ENCODE results near the gene MDFI. TPM values are rescaled to one million over a fixed set of nuclear protein-coding genes. Genes with fewer than 3 reads are reported as not detected.

Gene MDFI
- total RNA-seq, 1 experiment from 2014 or later = not detected

GRCh38 chr6:41634657-41635056 lies 3.6 kb upstream of the MDFI start:
- DNase-seq (ENCODE audit: low spot score) = no peak

DNA sequence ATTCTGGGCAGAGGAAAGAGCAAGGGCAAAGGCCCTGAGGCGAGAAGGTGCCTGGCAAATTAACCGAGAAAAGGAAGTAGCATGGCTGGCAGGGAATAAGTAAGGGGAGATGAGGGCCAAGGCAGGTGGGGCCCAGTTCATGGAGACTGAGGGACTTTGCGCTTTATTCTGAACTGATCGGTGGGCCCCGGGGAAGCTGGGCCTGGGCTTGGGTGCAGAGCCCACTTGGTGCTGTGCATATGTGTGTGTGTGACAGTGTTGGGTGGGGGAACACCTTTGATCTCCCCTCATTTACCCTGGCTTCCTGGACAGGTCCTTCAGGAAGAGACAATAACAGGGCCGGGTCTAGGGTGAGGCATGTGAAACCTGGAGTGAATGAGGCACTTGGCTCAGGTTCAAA lies 2.9 kb upstream of the MDFI start:
- DNase-seq (ENCODE audit: low spot score) = no peak

DNA sequence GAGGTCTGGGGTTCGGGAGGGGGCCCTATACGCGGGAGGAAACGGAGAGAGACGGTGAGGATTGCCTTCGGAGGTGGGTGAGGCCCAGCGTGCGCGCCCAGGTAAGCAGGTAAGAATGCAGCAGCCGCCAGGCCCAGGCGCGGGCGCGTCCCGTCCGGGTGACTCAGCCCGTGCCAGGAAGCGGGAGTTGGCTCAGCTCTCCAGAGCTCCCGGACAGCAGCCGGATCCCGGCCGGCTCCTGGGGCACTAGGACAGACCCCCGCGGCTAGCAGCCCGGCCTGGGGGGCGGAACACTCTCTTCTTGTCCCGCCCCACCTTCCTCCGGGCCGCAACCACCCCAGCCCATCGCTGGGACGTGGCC lies 1.5 kb upstream of the MDFI start:
- peak; percentile 38 for DNase-seq (ENCODE audit: low spot score)

DNA sequence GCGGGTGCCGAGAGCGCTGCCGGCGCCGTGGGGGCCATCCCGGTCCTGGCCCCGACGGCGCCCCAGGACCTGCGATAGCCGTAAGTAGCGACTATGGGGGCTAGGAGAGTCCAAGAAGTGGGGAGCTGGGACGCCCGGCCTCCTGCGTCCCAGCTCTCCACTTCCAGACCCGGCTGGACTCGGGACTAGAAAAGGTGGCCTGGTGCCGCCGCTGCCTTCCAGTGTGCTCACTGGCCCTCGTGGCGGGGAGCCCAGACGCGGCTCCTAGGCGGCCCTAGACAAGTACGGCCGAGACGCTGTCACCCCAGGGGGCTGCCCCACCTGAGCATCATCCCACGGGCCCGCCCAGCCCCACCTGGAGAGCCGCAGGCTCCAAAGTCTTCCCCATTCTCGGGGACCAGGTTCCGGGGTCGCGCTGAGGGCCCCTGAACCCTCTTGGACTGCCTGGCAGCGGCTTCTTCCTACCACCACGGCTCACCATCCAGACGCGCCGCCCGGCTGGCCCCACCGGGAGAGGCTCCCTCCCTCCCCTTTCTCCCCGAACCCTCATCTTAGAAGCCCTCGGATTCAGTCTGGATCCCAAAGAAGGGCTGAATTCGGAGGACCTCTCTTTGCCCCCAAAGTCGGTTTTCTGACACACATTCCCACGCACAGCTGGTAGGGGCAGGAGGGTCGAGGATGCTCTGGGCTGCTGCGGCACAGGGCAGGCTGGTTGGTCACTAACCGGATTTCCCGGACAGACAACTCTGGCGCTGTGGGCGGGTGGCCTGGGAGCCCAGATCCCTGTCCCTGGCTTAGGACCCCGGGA lies 870 bp upstream of the MDFI start:
- DNase-seq (ENCODE audit: low spot score) = no peak

DNA sequence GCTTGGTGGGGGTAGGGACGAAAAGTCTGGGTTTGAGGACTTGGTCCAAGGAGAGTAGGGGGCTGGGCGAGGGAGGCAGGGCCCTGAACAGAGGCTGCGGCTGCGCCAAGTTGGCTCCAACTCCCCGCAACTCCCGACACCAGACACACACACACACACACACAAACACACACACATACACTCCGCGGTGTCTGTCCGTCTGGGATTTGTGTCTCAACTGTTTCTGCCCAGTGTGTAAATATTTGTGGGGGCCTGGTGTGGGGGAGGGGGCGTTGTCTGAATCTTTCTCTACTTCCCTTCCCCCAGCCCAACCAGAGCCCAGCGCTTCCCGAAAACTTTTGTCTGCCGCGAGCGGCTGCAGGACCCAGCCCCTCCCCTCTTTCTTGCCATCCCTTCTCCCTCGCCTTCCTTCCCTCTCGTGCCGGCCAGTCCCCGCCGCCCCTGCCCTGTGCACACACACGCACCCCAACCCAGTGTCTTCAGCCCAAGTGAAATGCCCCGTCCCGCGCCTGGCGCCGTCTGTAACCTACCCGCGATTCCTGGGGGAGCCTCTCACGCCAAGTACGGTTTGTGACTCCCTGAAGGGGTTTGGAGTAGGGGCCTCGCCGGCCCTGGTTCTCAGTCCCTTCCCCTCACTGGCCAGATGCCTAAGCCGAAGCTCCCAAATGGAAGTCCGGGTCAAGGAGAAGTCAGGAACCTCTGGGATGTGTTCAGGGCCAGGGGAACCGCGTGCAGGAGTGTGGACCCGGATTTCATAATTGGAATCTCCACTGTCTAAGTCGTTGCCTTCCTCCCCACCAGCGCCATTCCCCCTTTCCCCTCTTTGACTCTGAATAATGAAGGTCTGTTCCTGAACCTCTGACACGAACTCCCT lies 904 bp downstream of the MDFI start:
- no peak for DNase-seq (ENCODE audit: low spot score)

- no peak for DNase-seq (ENCODE audit: low spot score)
Observed at GRCh38 chr6:41639809-41640371, 1.6 kb downstream of the MDFI start.

- DNase-seq (ENCODE audit: low spot score) = no peak
Observed at GRCh38 chr6:41640426-41640825, 2.2 kb downstream of the MDFI start.

DNA sequence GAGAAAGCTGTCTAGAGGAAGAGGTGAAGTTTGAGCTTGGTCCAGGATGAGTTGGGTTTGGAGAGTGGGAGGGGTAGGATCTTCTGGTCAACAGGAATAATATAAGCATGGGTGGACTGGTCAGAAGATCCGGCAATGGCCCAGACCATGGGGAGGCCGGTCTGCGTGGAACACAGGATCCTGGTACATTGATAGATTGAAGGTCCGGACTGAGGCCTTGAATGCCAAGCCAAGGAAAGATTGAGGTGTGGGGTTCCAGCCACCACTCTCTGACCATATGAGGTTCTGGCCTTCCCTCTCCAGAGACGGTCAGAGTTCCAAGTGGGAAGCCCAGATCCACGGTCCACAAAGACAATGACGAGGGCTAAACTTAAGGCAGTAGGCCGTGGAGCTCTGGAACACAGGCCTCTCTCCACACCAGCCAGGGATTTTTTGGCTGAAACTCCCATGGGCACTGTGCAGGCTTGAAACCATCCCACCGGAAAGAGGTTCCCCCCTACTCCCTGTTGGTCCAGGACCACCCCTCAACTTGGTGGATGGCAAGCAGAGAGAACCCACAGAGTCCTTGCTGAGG lies 3.2 kb downstream of the MDFI start:
- DNase-seq (ENCODE audit: low spot score) = no peak

GRCh38 chr6:41642090-41642959 lies 4.1 kb downstream of the MDFI start:
- DNase-seq (ENCODE audit: low spot score) = no peak

DNA sequence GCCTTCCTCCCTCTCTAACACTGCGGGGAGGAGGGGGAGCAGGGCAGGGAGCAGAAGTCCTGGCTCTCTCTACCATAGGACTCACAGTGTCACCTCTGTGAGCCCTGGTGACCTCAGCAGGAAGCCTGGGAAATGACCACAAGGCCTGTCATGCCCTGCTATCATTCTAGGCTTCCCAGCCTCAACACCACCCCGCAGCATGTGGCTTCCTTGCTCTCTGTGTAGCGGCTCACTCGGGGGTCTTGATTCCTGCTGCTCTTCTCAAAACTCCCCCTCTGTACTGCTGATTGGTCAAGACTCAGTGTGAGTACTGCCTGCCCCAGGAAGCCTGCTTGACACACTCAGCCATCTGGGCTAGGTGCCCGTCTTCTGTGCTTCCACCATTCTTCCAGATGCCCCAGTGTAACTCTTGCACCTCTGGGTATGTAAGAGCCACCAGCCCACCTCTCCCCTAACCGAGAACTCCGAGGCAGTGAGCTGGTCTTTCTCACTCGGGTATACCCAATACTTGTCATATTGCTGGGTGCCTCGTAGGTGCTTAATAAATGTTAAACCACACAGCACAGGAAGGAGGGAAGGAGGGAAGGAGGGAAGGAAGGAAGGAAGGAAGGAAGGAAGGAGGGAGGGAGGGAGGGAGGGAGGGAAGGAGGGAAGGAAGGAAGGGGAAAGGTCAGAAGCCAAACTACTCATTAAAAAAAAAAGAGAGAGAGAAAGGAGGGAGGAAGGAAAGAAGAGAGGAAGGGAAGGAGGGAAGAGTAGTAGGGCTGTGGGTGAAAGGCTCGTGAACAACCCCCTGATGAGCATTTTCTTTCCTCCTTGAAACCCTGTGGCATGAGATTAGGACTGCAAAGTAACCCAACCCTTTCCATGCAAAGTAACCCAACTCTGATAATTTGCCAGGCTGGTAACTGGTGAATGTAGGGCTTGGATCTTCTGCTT lies 5.0 kb downstream of the MDFI start:
- DNase-seq (ENCODE audit: low spot score) = no peak

- DNase-seq (ENCODE audit: low spot score) = no peak
Observed at GRCh38 chr6:41643899-41644269, 5.6 kb downstream of the MDFI start.

- DNase-seq (ENCODE audit: low spot score) = no peak
Observed at GRCh38 chr6:41644297-41644879, 6.1 kb downstream of the MDFI start.

- no peak for DNase-seq (ENCODE audit: low spot score)
Observed at GRCh38 chr6:41645007-41645618, 6.8 kb downstream of the MDFI start.

- DNase-seq (ENCODE audit: low spot score) = no peak
Observed at GRCh38 chr6:41646026-41646795, 7.9 kb downstream of the MDFI start.

DNA sequence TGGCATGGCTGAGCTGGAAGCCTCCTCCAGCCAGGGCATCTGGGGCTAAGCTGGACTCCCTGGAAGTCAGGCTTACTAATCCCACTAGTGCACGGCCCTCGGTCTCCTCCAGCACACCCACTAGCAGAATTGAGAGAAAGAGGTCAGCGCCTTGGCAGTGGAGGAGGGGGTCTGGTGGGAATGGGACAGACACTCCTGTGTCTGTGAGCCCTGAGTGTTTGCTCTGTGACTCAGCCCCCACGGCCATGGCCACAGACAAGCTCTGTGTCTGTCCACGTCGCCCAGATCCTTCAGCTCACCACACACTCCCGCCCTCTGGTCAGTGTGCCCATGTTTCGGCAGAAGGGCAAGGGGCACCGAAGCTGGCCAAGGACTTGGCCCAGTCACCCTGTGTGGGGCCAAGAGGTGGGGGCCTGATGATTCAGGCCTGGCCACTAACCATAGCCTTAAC lies 8.8 kb downstream of the MDFI start:
- no peak for DNase-seq (ENCODE audit: low spot score)

- no peak for DNase-seq (ENCODE audit: low spot score)
Observed at GRCh38 chr6:41648070-41648585, 9.9 kb downstream of the MDFI start.

DNA sequence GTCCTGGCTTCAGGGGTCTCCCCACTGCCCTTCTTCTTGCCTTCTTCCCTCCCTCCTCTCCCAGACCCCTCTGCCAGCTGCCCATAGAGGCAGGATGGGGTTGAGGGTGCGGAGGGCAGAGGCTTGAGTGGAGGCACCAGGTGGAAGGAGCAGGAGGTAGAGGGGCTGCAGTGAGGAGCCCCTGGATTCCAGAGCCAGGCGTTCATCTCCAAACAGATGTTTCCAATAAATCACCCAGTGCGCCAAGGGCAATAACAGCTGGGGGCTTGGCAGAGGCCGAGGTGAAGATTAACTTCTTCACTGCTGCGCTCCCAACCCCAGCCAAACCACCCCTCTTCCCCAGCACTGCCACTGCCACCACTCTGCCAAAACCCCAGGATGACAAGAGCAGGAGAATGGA lies 10.7 kb downstream of the MDFI start:
- DNase-seq (ENCODE audit: low spot score) = no peak

DNA sequence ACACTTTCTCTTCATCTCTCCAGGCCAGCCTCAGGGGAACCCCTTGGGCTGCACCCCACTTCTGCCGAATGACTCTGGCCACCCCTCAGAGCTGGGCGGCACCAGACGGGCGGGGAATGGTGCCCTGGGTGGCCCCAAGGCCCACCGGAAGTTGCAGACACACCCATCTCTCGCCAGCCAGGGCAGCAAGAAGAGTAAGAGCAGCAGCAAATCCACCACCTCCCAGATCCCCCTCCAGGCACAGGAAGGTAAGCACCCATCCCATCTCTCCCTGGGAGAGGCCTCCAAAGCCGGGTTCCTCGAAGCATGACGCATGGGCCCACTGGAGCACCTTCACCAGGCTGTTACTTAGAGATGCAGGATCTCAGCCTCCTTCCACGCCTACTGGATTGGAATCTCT lies 11.3 kb downstream of the MDFI start:
- no peak for DNase-seq (ENCODE audit: low spot score)
